SK-N-SH (cell line): ENCODE data around the gene ADGRA1. TPM values are rescaled to one million over a fixed set of nuclear protein-coding genes. Genes with fewer than 3 reads are reported as not detected.

Experiments
- CTCF ChIA-PET: fragments of 300-600, 350-600 bp; formaldehyde crosslinking; extraction: SDS; loops from one replicate; lab custom pipeline; 2021; lab: Yijun Ruan, JAX
- POLR2A ChIA-PET: fragments of 350-600 bp; sonication (Branson Sonifier 250); formaldehyde crosslinking; extraction: SDS; loops from one replicate; lab custom pipeline; 2020; ENCODE audit warnings: antibody characterized with exemption, inconsistent platforms; lab: Yijun Ruan, JAX
- DNase-seq: peaks from one replicate; pipeline ENCODE4 v3.0.0; 2012
- H2AFZ ChIP-seq: fragments of 200-600 bp; sonication (generic); 2 replicates; pipeline ENCODE4 v1.8.1; 2016; ENCODE audit warnings: antibody characterized with exemption, mild to moderate bottlenecking, low read depth
- H3F3A ChIP-seq: fragments of 200-600 bp; sonication (generic); replicated peaks from 2 replicates; pipeline ENCODE3; 2016; ENCODE audit warnings: antibody characterized with exemption, mild to moderate bottlenecking; ENCODE audit not compliant: insufficient read depth
- H3K27ac ChIP-seq, 2 experiments: fragments of 200-500 bp in 1 of 2; fragments of 200-600 bp in 1 of 2; sonication (Bioruptor generic) in 1 of 2; sonication (generic), shearing (Covaris generic) in 1 of 2; 2 replicates each; pipeline versions ENCODE4 v1.5.1 to v1.6.1; 2014 to 2016; ENCODE audit warnings: low read depth in 2 of 2, inconsistent platforms in 1 of 2, low read length in 1 of 2, mild to moderate bottlenecking in 1 of 2, mixed read lengths in 1 of 2
- H3K27me3 ChIP-seq: fragments of 200-600 bp; sonication (generic), shearing (Covaris generic); 2 replicates; pipeline ENCODE4 v1.6.1; 2016; ENCODE audit warnings: mixed run types; ENCODE audit not compliant: insufficient read depth
- H3K36me3 ChIP-seq, 2 experiments: fragments of 200-500 bp in 1 of 2; fragments of 200-600 bp in 1 of 2; sonication (Bioruptor generic) in 1 of 2; sonication (generic) in 1 of 2; replicated peaks in 1 of 2; 2 replicates each; pipeline versions ENCODE3 to v1.5.1; 2014 to 2016; ENCODE audit warnings: low read length in 1 of 2, mild to moderate bottlenecking in 1 of 2; ENCODE audit not compliant: insufficient read depth in 2 of 2, control insufficient read depth in 1 of 2
- H3K4me1 ChIP-seq, 2 experiments: fragments of 200-500 bp in 1 of 2; fragments of 200-600 bp in 1 of 2; sonication (Bioruptor generic) in 1 of 2; sonication (generic), shearing (Covaris generic) in 1 of 2; 2 replicates each; pipeline versions ENCODE4 v1.5.1 to v1.6.1; 2014 to 2016; ENCODE audit warnings: low read depth in 1 of 2, low read length in 1 of 2, mixed run types in 1 of 2; ENCODE audit not compliant: insufficient read depth in 2 of 2, control insufficient read depth in 1 of 2
- H3K4me2 ChIP-seq: fragments of 200-600 bp; sonication (generic), shearing (Covaris generic); 2 replicates; pipeline ENCODE4 v1.6.1; 2017; ENCODE audit warnings: mixed run types
- H3K4me3 ChIP-seq, 2 experiments: fragments of 200-500 bp in 1 of 2; fragments of 200-600 bp in 1 of 2; sonication (Bioruptor generic) in 1 of 2; sonication (generic), shearing (Covaris generic) in 1 of 2; 2 replicates each; pipeline versions ENCODE4 v1.5.1 to v1.8.1; 2014 to 2016; ENCODE audit warnings: low read depth in 2 of 2, inconsistent platforms in 1 of 2, low read length in 1 of 2, mild to moderate bottlenecking in 1 of 2, mixed read lengths in 1 of 2, moderate library complexity in 1 of 2
- H3K79me2 ChIP-seq: fragments of 200-600 bp; sonication (generic); 2 replicates; pipeline ENCODE4 v1.8.1; 2017; ENCODE audit warnings: mild to moderate bottlenecking; ENCODE audit not compliant: insufficient read depth
- H3K9ac ChIP-seq: fragments of 200-600 bp; sonication (generic); 2 replicates; pipeline ENCODE4 v1.6.1; 2017; ENCODE audit warnings: mixed run types
- H3K9me2 ChIP-seq: fragments of 200-600 bp; sonication (generic); 2 replicates; pipeline ENCODE4 v1.6.1; 2017; ENCODE audit warnings: mixed run types
- H3K9me3 ChIP-seq: fragments of 200-600 bp; sonication (generic); 2 replicates; pipeline ENCODE4 v1.6.1; 2017; ENCODE audit warnings: mixed run types, mild to moderate bottlenecking, moderate library complexity
- H4K20me1 ChIP-seq: fragments of 200-600 bp; sonication (generic); 2 replicates; pipeline ENCODE4 v1.6.1; 2017; ENCODE audit warnings: mild to moderate bottlenecking, mixed run types; ENCODE audit not compliant: insufficient read depth
- ELF1 ChIP-seq: IDR thresholded peaks from 2 replicates; pipeline ENCODE4 v1.4.0; 2012
- FOSL2 ChIP-seq: IDR thresholded peaks from 2 replicates; pipeline ENCODE4 v1.4.0; 2012; ENCODE audit warnings: low read depth, mild to moderate bottlenecking, moderate library complexity, borderline replicate concordance
- FOXJ3 ChIP-seq: sonication (generic); formaldehyde crosslinking; IDR thresholded peaks from 2 replicates; pipeline ENCODE4 v1.5.1; 2020; ENCODE audit warnings: mild to moderate bottlenecking, missing genetic modification reagents
- NRF1 ChIP-seq: IDR thresholded peaks from 2 replicates; pipeline ENCODE4 v1.6.1; 2012; ENCODE audit warnings: low read depth, mild to moderate bottlenecking, low read length
- RCOR1 ChIP-seq: fragments of 150-350 bp; IDR thresholded peaks from 2 replicates; pipeline ENCODE4 v1.6.1; 2017; ENCODE audit warnings: antibody characterized with exemption, low read length
- REST ChIP-seq: IDR thresholded peaks from 2 replicates; pipeline ENCODE4 v1.6.1; 2012; ENCODE audit warnings: mild to moderate bottlenecking, low read depth, low read length, moderate library complexity
- SMC3 ChIP-seq: IDR thresholded peaks from 2 replicates; pipeline ENCODE4 v1.6.1; 2012; ENCODE audit warnings: low read depth, low read length, improper control_type of control experiment
- WGBS: methylation state at CpG from one replicate; pipeline ENCODE4 v1.1.6; 2017; ENCODE audit warnings: low lambda C conversion rate; 5-methylcytosine and 5-hydroxymethylcytosine counted together
- polyA plus RNA-seq, 3 experiments: library from polyadenylated mRNA; depleted of rRNA; stranded (reverse); fragments of >200 nt; gene quantifications; 2 replicates each; pipeline ENCODE4 v1.2.3, GENCODE V29; 2012

The ADGRA1 gene
- polyA plus RNA-seq, 1 of the 3 experiments (the other 2 are of a cell fraction) = not detected

- TF ChIP-seq NRF1 = no peak
These were observed 29.2 kb upstream of the ADGRA1 start (continued) for GRCh38 chr10:133058331-133059092.

- DNase-seq = no peak
- Histone ChIP-seq H3K36me3 (no peaks in the 10 kb centered on the region), H4K20me1 (no peaks in the 10 kb centered on the region), H3K9me3 (no peaks in the 10 kb centered on the region), H2AFZ (no peak overlapping the region), H3K79me2 (no peaks in the 10 kb centered on the region), H3K9ac (no peak overlapping the region), H3F3A (no peaks in the 10 kb centered on the region), H3K27ac (no peak overlapping the region), H3K4me2 (no peak overlapping the region), H3K9me2 (no peaks in the 10 kb centered on the region), H3K4me1 (no peaks in the 10 kb centered on the region), H3K4me3 (no peak overlapping the region), H3K27me3 (no peaks in the 10 kb centered on the region)
- CTCF ChIA-PET = no interaction called here
- POLR2A ChIA-PET = no interaction called here
- 50% methylated on average over 7 of the region's 7 CpGs for WGBS
- TF ChIP-seq FOSL2 (no peak), REST (no peak), FOXJ3 (no peak)
These were observed 28.6 kb upstream of the ADGRA1 start for GRCh38 chr10:133059093-133059470.

- ChIA-PET POLR2A (no interaction called here), CTCF (no interaction called here)
- Histone ChIP-seq H3K36me3 (no peaks in the 10 kb centered on the region), H3K9me3 (no peaks in the 10 kb centered on the region), H2AFZ (no peak overlapping the region), H3K79me2 (no peaks in the 10 kb centered on the region), H3K27ac (no peak overlapping the region), H3K4me2 (no peak overlapping the region), H3K27me3 (no peaks in the 10 kb centered on the region), H3K4me3 (no peak overlapping the region), H3F3A (no peaks in the 10 kb centered on the region), H3K9ac (no peak overlapping the region), H4K20me1 (no peaks in the 10 kb centered on the region), H3K9me2 (no peaks in the 10 kb centered on the region), H3K4me1 (no peaks in the 10 kb centered on the region)
- 48% methylated on average over 6 of the region's 9 CpGs for WGBS
- TF ChIP-seq NRF1 = no peak
- DNase-seq = no peak
These were observed 28.2 kb upstream of the ADGRA1 start for GRCh38 chr10:133059571-133059970.

GRCh38 chr10:133060022-133060421 is 27.7 kb upstream of the ADGRA1 start:
- CTCF ChIA-PET = no interaction called here

More at GRCh38 chr10:133060022-133060421, 27.7 kb upstream of the ADGRA1 start:
- Histone ChIP-seq H3K79me2 (no peaks in the 10 kb centered on the region), H3K4me2 (no peak overlapping the region), H4K20me1 (no peaks in the 10 kb centered on the region), H3K27ac (no peak overlapping the region), H3K4me1 (no peaks in the 10 kb centered on the region), H3K9ac (no peak overlapping the region), H3K4me3 (no peak overlapping the region), H3F3A (no peaks in the 10 kb centered on the region), H3K9me3 (no peaks in the 10 kb centered on the region), H3K36me3 (no peaks in the 10 kb centered on the region), H2AFZ (no peak overlapping the region), H3K27me3 (no peaks in the 10 kb centered on the region), H3K9me2 (no peaks in the 10 kb centered on the region)
- POLR2A ChIA-PET = no interaction called here
- 49% methylated on average over 14 of the region's 18 CpGs for WGBS
- DNase-seq = no peak
- no peak for TF ChIP-seq ELF1
- no peak for TF ChIP-seq REST
- no peak for TF ChIP-seq RCOR1
- no peak for TF ChIP-seq SMC3
